HG03575 (cell line): ENCODE results near the gene EHBP1L1.

ENCODE experiments used
- ATAC-seq: cut with Tn5 transposase; IDR thresholded peaks from one replicate; pipeline ENCODE4 v1.9.1; 2021; ENCODE audit not compliant: unreplicated experiment, insufficient number of reproducible peaks, low FRiP score; ENCODE audit errors: extremely low read depth

EHBP1L1 gene

DNA sequence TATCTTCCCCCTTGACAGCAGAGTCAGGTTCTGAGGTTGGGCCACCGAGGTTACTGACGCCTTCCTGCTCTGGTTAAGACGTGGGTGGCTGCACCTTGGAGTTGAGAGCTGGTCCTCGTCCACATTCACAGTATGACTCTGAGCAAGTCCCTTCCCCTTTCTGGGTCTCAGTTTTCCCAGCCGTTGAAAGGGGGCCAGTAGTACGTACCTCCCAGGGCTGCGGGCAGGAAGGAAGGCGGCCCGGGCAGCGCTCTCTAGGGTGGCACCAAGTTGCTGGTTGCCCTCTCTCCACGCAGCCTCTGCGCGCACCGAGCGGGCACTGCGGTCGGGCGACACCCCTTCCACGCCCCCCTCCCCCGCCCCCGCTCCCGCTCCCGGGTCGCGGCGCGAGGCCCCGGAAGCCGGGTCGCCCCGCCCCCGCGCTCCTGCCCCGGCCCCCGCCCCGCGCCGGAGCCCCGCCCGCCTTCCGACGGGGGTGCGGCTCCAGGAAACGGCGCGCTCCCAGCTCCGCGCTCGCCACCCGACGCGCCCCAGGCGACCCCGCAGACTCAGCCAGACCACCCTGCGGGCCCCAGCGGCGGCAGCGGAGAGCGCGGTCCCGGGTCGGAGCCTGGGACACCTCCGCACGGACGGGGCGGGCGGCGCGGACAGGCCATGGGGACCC lies at the start of gene EHBP1L1:
TSS of gene EHBP1L1 (plus strand) at position 486 of the 664 bp plus-strand sequence. CDS start 250 bp downstream, outside the sequence.
- ATAC-seq = no peak

DNA sequence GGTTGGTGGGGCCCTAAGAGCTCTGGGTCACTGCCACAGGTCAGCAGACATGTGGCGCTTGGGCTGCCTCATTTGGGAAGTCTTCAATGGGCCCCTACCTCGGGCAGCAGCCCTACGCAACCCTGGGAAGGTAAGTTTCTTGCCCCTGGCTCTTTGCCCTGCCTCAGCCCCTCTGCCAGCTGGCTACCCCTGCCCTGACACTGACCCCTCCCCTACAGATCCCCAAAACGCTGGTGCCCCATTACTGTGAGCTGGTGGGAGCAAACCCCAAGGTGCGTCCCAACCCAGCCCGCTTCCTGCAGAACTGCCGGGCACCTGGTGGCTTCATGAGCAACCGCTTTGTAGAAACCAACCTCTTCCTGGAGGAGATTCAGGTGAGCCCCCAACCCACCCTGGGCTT lies 49.1 kb upstream of the EHBP1L1 start:
- no peak for ATAC-seq

DNA sequence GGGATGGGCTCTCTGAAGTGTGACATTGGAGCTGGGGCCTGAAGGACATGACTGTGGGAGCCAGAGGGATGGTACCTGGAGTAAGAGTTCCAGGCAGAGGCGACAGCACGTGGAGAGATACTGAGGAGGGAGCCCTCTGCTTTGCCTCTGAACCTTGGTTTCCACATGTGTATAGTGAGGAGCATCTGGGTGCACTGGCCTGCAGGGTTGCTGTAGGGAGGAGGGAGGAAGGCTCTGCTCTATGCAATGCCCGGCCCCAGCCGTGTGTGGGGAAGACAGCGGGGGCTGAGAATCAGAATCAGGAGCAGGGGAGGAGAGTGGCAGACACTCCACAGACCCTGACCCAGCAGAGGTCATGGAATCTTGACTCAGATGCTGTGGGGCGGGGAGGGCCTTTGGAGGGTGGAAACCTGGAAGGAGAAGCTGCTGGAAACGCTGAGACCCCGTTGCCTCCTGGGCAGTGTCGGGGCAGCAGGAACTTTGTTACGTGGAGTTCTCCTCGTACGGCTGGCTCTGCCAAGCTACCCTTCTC lies 47.0 kb upstream of the EHBP1L1 start:
- no peak for ATAC-seq

DNA sequence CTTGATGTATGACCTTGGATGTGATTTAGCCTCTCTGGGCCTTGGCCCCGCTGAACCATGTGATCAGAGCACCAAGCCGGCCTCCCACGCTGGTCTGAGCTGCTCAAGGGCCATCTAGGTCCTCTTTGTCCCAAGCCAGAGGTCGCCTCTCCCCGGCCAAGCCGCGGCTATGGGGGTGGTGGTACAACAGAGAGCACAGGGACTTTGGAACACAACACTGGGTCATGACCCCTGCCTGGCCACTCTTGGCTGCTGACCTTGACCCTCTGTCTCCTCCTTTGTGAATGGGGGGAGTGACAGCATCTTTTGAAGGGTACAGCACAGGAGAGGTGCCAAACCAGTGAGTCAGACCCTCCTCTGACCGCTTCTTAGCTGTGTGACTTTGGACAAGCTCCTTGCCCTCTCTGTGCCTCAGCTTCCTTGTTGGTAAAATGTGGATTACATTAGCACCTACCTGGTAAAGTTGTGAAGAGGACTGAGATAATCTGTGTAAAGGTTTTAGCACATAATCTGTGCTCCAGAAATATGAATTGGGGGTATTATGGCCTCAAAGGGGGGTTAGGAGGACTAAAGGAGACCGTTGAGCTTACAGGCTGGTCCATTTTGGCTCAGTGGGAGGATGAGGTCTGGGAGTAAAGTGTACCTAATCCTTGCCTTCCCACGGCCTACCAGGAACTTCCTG lies 46.2 kb upstream of the EHBP1L1 start:
- no peak for ATAC-seq

DNA sequence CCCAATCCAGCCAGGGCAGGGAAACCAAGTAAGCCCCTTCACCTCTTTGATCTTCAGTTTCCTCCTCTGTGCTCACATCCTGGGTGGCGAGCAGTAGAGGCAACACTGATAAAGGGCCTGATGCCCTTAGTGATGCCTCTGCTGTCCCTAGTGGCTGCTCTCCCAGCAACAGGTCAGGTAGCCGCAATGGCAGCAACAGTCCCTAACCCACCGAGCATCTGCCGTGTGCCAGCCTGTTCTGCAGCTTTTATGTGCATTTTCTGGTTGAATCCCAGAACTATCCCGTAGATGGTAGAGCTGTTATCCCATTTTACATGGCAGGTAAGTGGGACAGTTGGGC lies 45.7 kb upstream of the EHBP1L1 start:
- ATAC-seq = no peak

DNA sequence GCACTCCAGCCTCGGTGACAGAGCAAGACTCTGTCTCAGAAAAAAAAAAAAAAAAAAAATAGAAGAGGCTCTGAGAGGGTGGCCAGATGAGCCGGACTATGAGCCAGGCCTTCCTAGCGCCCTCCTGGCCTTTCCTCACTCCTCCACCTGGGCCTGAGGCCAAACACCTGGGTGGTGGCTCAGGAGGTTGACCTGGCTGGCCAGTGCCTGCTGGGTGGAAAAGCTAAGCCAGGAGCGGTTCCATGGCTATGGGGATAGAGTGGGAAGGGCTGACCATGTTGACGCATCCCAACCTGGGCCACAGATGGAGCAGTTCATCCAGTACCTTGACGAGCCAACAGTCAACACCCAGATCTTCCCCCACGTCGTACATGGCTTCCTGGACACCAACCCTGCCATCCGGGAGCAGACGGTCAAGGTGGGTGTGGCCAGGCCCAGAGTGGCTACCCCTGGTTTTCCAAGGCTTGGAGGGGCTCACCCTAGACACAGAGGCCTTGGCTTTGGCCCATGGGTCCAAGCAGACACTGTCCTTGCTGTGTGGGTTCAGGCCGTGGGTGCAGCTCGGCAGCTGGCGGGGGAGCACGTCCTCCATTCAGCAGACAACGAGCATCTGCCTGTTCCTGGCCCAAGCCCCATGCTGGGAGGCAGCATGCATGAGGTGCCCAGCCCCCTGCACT lies 43.3 kb upstream of the EHBP1L1 start:
- ATAC-seq = no peak

DNA sequence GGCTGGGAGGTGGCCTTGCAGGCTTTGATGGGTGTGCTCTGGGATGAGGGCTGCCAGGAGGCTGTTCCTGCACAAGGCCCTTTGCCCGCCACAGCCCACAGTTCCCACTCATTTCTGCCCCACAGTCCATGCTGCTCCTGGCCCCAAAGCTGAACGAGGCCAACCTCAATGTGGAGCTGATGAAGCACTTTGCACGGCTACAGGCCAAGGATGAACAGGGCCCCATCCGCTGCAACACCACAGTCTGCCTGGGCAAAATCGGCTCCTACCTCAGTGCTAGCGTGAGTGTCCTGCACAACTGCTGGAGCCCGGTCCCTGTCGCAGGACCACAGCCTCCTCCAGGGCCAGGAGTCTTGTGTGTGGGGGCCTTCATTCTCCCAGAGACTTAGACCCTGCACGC lies 40.8 kb upstream of the EHBP1L1 start:
- ATAC-seq = no peak

DNA sequence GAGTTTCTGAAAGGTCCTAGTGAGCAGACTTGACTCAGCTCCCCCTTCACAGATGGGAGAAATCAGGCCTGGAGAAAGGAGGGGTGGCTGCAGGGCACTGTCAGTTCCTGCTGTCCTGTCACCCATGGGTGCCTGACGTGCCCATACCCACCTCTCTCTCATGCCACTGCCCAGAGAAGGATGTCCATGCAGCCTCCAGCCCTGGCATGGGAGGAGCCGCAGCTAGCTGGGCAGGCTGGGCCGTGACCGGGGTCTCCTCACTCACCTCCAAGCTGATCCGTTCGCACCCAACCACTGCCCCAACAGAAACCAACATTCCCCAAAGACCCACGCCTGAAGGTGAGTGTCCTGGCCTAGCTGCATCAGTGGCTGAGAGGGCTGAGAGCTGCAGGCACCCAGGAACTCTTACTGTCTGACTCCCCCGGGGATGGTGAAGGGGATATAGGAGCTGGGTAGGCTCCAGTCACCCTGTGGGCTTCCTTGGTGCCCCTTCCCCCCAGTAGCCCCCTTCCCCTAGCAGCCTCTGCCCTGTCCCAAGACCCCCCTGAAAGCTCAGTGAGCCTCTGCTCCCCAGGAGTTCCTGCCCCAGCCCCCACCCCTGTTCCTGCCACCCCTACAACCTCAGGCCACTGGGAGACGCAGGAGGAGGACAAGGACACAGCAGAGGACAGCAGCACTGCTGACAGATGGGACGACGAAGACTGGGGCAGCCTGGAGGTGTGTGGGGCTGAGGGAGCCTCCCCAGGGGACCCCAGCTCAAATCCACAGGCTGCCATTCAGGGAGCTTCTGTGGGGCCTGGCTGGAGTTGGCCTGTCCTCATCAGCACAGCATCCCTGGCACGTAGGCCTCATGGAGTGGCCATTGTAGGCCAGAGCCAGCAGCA lies 39.2 kb upstream of the EHBP1L1 start:
- ATAC-seq = no peak

DNA sequence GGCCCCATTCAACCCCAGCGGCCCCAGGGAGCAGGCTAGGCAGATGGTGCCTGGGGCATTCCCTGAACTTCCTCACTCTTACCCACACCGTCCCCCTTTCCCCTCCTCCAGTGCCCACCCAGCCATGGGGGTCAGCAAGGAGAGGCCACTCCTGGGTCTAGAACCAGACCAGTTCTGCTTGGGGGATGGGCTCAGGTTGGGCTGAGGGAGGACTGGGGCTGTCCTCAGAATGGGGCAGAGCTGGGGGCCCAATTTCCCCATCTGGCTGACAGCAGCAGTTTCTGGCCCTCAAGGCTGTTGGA lies 38.6 kb upstream of the EHBP1L1 start:
- no peak for ATAC-seq

DNA sequence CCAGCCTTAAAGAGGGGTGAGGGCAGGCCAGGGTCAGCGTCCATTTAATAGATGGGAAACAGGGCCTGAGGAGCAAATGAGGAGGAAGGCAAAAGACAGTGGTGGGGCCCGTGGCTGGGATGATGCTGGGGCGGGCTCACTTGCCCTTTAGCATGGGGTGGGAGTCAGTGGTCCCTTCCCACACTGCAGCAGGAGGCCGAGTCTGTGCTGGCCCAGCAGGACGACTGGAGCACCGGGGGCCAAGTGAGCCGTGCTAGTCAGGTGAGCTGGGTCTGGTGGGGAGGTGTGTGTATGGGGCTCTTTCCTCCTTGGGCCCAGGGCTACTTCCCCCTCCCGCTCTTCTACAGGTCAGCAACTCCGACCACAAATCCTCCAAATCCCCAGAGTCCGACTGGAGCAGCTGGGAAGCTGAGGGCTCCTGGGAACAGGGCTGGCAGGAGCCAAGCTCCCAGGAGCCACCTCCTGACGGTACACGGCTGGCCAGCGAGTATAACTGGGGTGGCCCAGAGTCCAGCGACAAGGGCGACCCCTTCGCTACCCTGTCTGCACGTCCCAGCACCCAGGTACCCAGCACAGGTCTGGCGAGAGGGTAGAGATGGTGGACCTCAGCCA lies 38.1 kb upstream of the EHBP1L1 start:
- no peak for ATAC-seq

DNA sequence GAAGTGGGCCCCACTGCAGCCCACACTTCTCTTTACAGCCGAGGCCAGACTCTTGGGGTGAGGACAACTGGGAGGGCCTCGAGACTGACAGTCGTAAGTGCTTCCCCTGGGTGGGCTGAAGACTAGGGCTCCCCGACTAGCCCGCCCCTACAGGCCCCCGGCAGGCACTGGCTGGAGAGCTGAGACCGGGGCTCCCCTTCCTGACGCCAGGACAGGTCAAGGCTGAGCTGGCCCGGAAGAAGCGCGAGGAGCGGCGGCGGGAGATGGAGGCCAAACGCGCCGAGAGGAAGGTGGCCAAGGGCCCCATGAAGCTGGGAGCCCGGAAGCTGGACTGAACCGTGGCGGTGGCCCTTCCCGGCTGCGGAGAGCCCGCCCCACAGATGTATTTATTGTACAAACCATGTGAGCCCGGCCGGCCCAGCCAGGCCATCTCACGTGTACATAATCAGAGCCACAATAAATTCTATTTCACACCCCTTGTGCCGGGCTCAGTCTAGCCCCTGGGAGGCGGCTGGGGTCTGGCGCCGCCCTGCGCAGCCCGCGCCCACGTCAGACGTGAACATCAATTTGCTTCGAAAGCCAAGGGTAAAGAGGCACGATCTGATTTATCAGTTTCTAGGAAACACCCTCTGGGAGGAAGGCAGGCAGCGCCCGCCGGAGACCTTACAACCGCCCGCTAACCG lies 37.5 kb upstream of the EHBP1L1 start:
- no peak for ATAC-seq

DNA sequence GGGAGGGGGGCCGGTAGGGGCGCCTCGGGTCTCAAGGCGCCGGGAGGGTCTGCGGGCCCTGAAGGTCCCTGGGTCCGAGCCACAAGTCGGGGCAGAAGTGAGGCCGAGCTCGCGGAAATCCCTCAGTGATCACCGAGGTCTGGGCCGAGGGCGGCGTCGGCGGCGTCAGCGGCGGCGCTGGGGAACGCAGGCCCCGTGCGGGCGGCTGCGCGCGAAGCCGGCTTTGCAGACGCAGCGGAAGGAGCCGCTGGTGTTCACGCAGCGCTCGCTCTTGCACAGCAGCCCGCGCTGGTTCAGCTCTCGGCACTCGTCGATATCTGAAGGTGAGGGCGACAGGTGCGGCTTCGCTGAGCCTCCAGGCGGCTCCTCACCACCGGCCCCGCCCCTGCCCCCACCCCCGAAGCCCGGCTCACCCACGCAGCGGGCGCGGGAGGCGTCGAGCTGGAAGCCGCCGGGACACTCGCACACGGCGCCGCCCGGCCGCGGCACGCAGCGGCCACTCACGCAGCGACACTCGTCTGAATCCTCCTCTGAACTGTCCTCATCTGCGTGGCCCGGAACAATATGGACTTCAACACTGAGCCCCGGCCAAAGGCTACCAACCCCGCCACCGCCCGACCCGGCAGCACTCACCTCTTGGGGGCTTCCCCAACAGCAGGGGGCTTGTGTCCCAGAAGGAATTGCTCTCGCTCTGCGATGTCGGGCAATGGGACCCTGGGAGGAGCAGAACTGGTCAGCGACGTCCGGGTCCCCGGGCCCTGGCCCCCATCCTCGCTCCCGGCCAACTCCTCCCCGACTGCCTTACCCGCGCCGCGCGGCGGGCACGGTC lies 36.7 kb upstream of the EHBP1L1 start:
- no peak for ATAC-seq

DNA sequence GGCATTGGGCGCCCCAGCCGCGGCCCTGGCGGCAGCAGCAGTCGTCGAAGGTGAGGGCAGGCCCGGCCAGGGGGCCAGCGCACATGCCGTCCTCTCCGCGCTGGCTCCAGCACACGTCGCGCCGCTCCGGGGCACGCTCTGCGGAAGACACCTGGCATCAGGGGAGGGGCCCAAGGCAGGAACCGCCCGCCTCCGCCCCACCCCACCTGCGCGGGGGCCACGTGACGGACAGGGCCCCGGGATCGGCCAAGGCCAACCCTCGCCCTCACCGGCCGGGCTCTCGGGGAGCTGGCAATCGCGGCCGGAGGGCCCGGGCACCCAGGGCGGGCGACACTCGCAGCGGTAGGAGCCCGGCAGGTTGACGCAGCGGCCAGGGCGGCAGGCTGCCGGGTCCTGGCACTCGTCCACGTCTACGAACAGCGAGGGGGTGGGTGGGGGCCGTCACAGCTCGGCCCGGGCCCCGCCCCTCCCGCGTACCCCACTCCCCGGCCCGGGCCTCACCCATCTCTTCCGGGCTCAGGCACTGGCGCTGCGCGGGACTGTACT lies 36.0 kb upstream of the EHBP1L1 start:
- no peak for ATAC-seq

DNA sequence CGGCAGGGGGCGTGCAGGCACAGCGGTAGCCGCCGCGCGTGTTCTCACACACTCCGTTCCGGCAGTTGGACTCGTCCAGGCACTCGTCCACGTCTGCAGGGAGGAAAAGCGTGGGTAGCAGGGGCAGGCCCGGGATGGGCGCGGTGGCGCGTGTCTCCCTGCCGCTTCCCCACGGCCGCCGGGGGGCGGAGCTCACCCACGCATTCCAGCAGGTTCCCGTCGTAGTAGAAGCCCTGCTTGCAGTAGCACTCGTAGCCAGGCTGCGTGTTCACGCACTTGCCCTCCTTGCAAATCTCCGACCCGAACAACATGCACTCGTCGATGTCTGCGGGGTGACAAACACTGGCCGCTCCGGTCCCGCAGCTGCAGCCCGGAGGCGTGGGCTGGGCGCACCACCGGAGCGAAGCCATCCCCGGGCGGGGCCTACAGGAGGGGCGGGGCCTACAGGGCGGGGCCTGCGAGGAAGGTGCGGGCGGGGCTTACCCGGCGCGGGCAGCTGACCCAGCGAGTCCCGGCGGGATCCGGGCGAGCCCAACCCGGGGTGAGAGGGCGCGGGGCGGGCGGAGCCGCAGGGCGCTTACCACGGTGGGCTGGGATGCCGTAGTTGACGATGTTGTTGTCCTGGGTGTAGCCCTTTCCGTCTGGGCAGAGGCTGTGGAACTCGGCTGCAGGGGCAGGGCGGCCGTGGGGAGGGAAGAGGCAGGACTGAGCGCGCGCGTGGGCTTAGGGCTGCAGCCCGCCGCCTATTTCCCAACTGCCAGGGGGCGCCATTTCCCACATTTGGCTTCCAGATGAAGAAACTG lies 35.4 kb upstream of the EHBP1L1 start:
- ATAC-seq = no peak

DNA sequence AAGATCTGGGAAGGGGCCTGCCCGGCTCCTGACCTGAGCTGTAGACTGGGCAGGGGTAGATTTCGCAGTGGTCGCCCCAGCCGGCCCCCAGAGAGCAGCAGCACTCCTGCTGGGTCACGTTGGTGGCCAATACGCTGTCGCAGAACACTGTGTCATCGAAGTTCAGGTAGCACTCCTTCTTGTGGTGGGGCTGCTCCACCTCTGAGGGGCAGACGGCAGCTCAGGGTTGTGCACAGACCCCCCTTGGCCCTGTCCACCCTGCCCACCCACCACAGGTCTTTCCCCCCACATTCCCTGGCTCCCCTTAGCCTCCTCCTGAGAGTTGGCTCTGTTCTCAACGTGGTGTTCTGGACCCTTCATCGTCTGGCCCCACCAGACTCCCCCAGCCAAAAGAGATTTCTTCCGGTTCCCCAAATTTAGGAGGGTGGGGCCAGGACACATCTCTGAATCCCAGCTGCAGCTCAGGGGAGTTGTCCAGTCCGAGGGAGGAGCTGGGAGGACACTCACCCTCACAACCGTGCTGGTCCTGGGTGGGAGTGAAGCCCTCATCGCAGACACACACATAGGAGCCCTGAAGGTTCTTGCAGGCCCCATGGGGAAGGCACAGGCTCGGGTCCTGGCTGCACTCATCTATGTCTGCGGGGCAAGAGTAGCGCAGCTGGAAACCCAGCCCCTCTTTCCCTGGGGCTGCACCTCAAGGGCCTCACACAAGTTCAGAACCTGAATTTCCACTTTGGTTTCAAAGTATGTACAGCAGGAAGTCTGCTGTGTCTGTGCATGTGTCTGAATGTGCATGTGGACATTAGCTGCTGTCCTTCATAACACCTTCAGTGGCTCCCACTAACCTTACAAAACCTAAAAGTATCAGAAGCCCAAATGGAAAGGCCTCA lies 34.5 kb upstream of the EHBP1L1 start:
- ATAC-seq = no peak
